ENCODE results near the gene TOR1A. TPM values are rescaled to one million over a fixed set of nuclear protein-coding genes. Genes with fewer than 3 reads are reported as not detected.

The TOR1A gene
- total RNA-seq, 1 donor from 2014 or later: 45.3 TPM

DNA sequence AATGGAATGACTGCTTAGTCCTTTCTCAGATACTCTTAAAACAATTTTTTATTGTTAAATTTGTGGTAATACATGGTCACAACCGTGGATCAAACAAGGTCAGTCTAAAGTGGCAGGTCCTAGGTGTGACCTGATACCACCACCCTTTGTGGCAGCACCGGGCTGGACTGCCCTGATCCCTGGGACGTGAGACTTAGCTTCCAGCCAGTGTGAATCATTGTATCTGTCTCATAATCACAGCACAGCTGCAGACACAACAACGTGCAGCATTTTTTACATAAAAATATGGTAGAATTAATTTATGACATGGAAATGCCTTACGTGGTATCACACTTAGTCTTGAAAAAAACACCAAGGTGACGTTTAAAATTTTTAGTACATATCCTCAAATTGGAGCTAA lies 13.1 kb downstream of the TOR1A start:
- TF ChIP-seq, protein P1, sequence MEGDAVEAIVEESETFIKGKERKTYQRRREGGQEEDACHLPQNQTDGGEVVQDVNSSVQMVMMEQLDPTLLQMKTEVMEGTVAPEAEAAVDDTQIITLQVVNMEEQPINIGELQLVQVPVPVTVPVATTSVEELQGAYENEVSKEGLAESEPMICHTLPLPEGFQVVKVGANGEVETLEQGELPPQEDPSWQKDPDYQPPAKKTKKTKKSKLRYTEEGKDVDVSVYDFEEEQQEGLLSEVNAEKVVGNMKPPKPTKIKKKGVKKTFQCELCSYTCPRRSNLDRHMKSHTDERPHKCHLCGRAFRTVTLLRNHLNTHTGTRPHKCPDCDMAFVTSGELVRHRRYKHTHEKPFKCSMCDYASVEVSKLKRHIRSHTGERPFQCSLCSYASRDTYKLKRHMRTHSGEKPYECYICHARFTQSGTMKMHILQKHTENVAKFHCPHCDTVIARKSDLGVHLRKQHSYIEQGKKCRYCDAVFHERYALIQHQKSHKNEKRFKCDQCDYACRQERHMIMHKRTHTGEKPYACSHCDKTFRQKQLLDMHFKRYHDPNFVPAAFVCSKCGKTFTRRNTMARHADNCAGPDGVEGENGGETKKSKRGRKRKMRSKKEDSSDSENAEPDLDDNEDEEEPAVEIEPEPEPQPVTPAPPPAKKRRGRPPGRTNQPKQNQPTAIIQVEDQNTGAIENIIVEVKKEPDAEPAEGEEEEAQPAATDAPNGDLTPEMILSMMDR (IDR thresholded peaks at IDR 0.05): no peak
- Mint-ChIP-seq H3K9me3 (ENCODE audit: low read depth) (no peaks in the 10 kb centered on the region), H3K27ac (ENCODE audit: unreplicated experiment) (no peak overlapping the region), H3K4me1 (ENCODE audit: low read depth) (peaks cover 20% of the 10 kb centered on the region), H3K4me3 (ENCODE audit: unreplicated experiment) (no peak overlapping the region), H3K27me3 (ENCODE audit: low read depth) (no peaks in the 10 kb centered on the region), H3K36me3 (ENCODE audit: low read depth) (peaks cover 14% of the 10 kb centered on the region)
- DNase-seq (ENCODE audit: low spot score): no peak

DNA sequence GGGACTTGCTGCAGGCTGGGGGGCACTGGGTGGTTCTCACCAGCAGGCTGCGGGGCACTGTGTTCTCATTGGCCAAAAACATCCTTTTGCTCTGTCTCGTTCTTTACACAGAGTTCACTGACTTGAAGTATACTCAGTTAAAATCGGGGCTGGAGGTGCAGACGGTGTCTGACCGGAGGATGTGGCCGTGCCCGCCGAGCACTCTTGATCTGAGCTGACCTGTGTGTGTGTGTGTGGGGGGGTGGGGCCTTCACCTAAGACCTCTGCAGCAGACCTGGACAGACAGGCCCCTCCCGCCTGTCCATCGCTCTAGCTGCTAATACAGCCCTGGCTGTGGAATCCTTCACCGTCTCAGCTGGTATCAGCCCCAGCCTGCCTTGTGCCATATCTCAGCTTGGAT lies 13.8 kb downstream of the TOR1A start:
- H3K4me1 Mint-ChIP-seq (ENCODE audit: low read depth): peaks cover 20% of the 10 kb centered on the region
- DNase-seq (ENCODE audit: low spot score): no peak
- H3K9me3 Mint-ChIP-seq (ENCODE audit: low read depth): no peaks in the 10 kb centered on the region
- H3K36me3 Mint-ChIP-seq (ENCODE audit: low read depth): peaks cover 12% of the 10 kb centered on the region
- H3K4me3 Mint-ChIP-seq (ENCODE audit: unreplicated experiment): no peak overlapping the region
- H3K27ac Mint-ChIP-seq (ENCODE audit: unreplicated experiment): no peak overlapping the region
- TF ChIP-seq, protein P1 (IDR thresholded peaks at IDR 0.05): no peak
- no peaks in the 10 kb centered on the region for H3K27me3 Mint-ChIP-seq (ENCODE audit: low read depth)

GRCh38 chr9:129809346-129809745 lies 14.6 kb downstream of the TOR1A start:
- TF ChIP-seq, protein P1 (IDR thresholded peaks at IDR 0.05): no peak
- H3K4me1 Mint-ChIP-seq (ENCODE audit: low read depth): peaks cover 20% of the 10 kb centered on the region
- no peaks in the 10 kb centered on the region for H3K9me3 Mint-ChIP-seq (ENCODE audit: low read depth)
- H3K27me3 Mint-ChIP-seq (ENCODE audit: low read depth): no peaks in the 10 kb centered on the region
- H3K27ac Mint-ChIP-seq (ENCODE audit: unreplicated experiment): peak overlapping the region; percentile 33
- peaks cover 12% of the 10 kb centered on the region for H3K36me3 Mint-ChIP-seq (ENCODE audit: low read depth)
- DNase-seq (ENCODE audit: low spot score): no peak
- no peak overlapping the region for H3K4me3 Mint-ChIP-seq (ENCODE audit: unreplicated experiment)

GRCh38 chr9:129806061-129806460 lies 17.9 kb downstream of the TOR1A start:
- Mint-ChIP-seq H3K36me3 (ENCODE audit: low read depth) (peaks cover 12% of the 10 kb centered on the region), H3K27ac (ENCODE audit: unreplicated experiment) (no peak overlapping the region), H3K4me3 (ENCODE audit: unreplicated experiment) (no peak overlapping the region), H3K27me3 (ENCODE audit: low read depth) (no peaks in the 10 kb centered on the region), H3K9me3 (ENCODE audit: low read depth) (no peaks in the 10 kb centered on the region), H3K4me1 (ENCODE audit: low read depth) (peaks cover 14% of the 10 kb centered on the region)
- TF ChIP-seq, protein P1 (IDR thresholded peaks at IDR 0.05): no peak
- DNase-seq (ENCODE audit: low spot score): no peak

- Mint-ChIP-seq H3K36me3 (ENCODE audit: low read depth) (peaks cover 9% of the 10 kb centered on the region), H3K9me3 (ENCODE audit: low read depth) (no peaks in the 10 kb centered on the region), H3K27ac (ENCODE audit: unreplicated experiment) (peak overlapping the region; percentile 81), H3K4me1 (ENCODE audit: low read depth) (peaks cover 14% of the 10 kb centered on the region), H3K27me3 (ENCODE audit: low read depth) (no peaks in the 10 kb centered on the region), H3K4me3 (ENCODE audit: unreplicated experiment) (peak overlapping the region; percentile 85)
- TF ChIP-seq, protein P1 (IDR thresholded peaks at IDR 0.05): no peak
- no peak for DNase-seq (ENCODE audit: low spot score)
Observed at GRCh38 chr9:129803676-129804060, 20.3 kb downstream of the TOR1A start.
